ENCODE data around the gene ZNHIT3. TPM values are rescaled to one million over a fixed set of nuclear protein-coding genes. Genes with fewer than 3 reads are reported as not detected.

ZNHIT3 gene
- total RNA-seq, 4 donors from 2014 or later, result 19.7 to 34.5 (median 26.3) TPM

GRCh38 chr17:36534840-36535668 lies 48.6 kb downstream of the ZNHIT3 start, which contains the start of the genes MYO19 and PIGW:
MYO19 (minus strand) TSS chr17:36534868; CDS start chr17:36532538, 2,330 bp downstream.
PIGW (plus strand) TSS chr17:36534987; CDS start chr17:36537102, 2,115 bp downstream.
- peak within 1 kb of the TSS; percentile 99 for H3K27ac ChIP-seq
- peak within 1 kb of the TSS; percentile 77 for H3K4me3 ChIP-seq
- under 1% methylated on average over 39 of the region's 83 CpGs for WGBS
- peak; percentile 92 to 93 for DNase-seq (ENCODE audit: low spot score in 2 of 2)
- TF ChIP-seq CTCF (IDR thresholded peaks at IDR 0.05), result no peak
- no peak for TF ChIP-seq EP300 (IDR thresholded peaks at IDR 0.05)
- peak; percentile 25 to 89 for TF ChIP-seq POLR2A (IDR thresholded peaks at IDR 0.05)
- TF ChIP-seq POLR2AphosphoS5 (IDR thresholded peaks at IDR 0.05), result peak; percentile 87 to 95 (median 93)
- no peaks in the 10 kb centered on the region for H3K9me3 ChIP-seq
- H3K4me1 ChIP-seq, result peaks cover 20% of the 10 kb centered on the region
- H3K36me3 ChIP-seq, result peaks cover 38% of the 10 kb centered on the region
- H3K27me3 ChIP-seq, result no peaks in the 10 kb centered on the region

GRCh38 chr17:36535669-36536081 lies 49.2 kb downstream of the ZNHIT3 start:
- Histone ChIP-seq H3K36me3 (peaks cover 34% of the 10 kb centered on the region), H3K4me1 (peaks cover 20% of the 10 kb centered on the region), H3K9me3 (no peaks in the 10 kb centered on the region), H3K4me3 (peak overlapping the region; percentile 77), H3K27ac (peak overlapping the region; percentile 99), H3K27me3 (no peaks in the 10 kb centered on the region)
- DNase-seq (ENCODE audit: low spot score in 2 of 2), result no peak
- 13% methylated on average over 15 of the region's 15 CpGs for WGBS
- no peak for TF ChIP-seq CTCF (IDR thresholded peaks at IDR 0.05)
- no peak for TF ChIP-seq POLR2A (IDR thresholded peaks at IDR 0.05)
- TF ChIP-seq EP300 (IDR thresholded peaks at IDR 0.05), result no peak
- TF ChIP-seq POLR2AphosphoS5 (IDR thresholded peaks at IDR 0.05), result no peak

GRCh38 chr17:36540696-36541095 lies 54.2 kb downstream of the ZNHIT3 start:
- Histone ChIP-seq H3K4me1 (peaks cover 14% of the 10 kb centered on the region), H3K27ac (no peak overlapping the region), H3K36me3 (peaks cover 18% of the 10 kb centered on the region), H3K4me3 (no peak overlapping the region), H3K27me3 (no peaks in the 10 kb centered on the region), H3K9me3 (no peaks in the 10 kb centered on the region)
- 97% methylated on average over 3 of the region's 3 CpGs for WGBS
- DNase-seq (ENCODE audit: low spot score in 2 of 2), result no peak
- TF ChIP-seq POLR2A (IDR thresholded peaks at IDR 0.05) (no peak), CTCF (IDR thresholded peaks at IDR 0.05) (no peak)

GRCh38 chr17:36542755-36543154 lies 56.3 kb downstream of the ZNHIT3 start:
- 92% methylated on average over 15 of the region's 15 CpGs for WGBS
- no peak for DNase-seq (ENCODE audit: low spot score in 2 of 2)
- no peaks in the 10 kb centered on the region for H3K27me3 ChIP-seq
- TF ChIP-seq POLR2A (IDR thresholded peaks at IDR 0.05) (no peak), EP300 (IDR thresholded peaks at IDR 0.05) (no peak), CTCF (IDR thresholded peaks at IDR 0.05) (no peak), POLR2AphosphoS5 (IDR thresholded peaks at IDR 0.05) (no peak)
- H3K27ac ChIP-seq, result no peak overlapping the region
- no peak overlapping the region for H3K4me3 ChIP-seq
- peaks cover 8% of the 10 kb centered on the region for H3K36me3 ChIP-seq
- H3K4me1 ChIP-seq, result peaks cover 28% of the 10 kb centered on the region
- H3K9me3 ChIP-seq, result no peaks in the 10 kb centered on the region

- peak overlapping the region; percentile 82 for H3K4me3 ChIP-seq
- peaks cover 40% of the 10 kb centered on the region for H3K4me1 ChIP-seq
- H3K36me3 ChIP-seq, result no peaks in the 10 kb centered on the region
- WGBS, result 0% methylated on average over 7 of the region's 10 CpGs
- no peak for TF ChIP-seq POLR2A (IDR thresholded peaks at IDR 0.05)
- TF ChIP-seq EP300 (IDR thresholded peaks at IDR 0.05), result no peak
- TF ChIP-seq POLR2AphosphoS5 (IDR thresholded peaks at IDR 0.05), result no peak
- TF ChIP-seq CTCF (IDR thresholded peaks at IDR 0.05), result no peak
- H3K27ac ChIP-seq, result peak overlapping the region; percentile 97
- no peaks in the 10 kb centered on the region for H3K27me3 ChIP-seq
- DNase-seq (ENCODE audit: low spot score in 2 of 2), result no peak
- H3K9me3 ChIP-seq, result no peaks in the 10 kb centered on the region
Observed at GRCh38 chr17:36544044-36544306, 57.5 kb downstream of the ZNHIT3 start.

Data from suprapubic skin (tissue), 4 donors.